ENCODE data around the gene GAST. TPM values are rescaled to one million over a fixed set of nuclear protein-coding genes. Genes with fewer than 3 reads are reported as not detected.

The GAST gene
- total RNA-seq, 4 donors from 2014 or later, result not detected

GRCh38 chr17:41734139-41734948 lies 22.2 kb downstream of the GAST start, which contains the start of gene HAP1:
Gene HAP1 (minus strand): TSS chr17:41734643. CDS start chr17:41734634, 9 bp downstream.
- peak within 1 kb of the TSS; percentile 38 to 42 (median 39) for H3K4me3 ChIP-seq (replicated peaks in 1 of 3)
- peaks cover 27 to 45% of the 10 kb centered on the region in 2 donors for H3K4me1 ChIP-seq
- no peaks in the 10 kb centered on the region for H3K9me3 ChIP-seq
- intact Hi-C loops (cut with DNase I), result loop anchor here (10.0 kb wide), 2 partner anchors 150 to 230 kb away; partner anchors contain the start of gene CNP
- TF ChIP-seq, protein P1, sequence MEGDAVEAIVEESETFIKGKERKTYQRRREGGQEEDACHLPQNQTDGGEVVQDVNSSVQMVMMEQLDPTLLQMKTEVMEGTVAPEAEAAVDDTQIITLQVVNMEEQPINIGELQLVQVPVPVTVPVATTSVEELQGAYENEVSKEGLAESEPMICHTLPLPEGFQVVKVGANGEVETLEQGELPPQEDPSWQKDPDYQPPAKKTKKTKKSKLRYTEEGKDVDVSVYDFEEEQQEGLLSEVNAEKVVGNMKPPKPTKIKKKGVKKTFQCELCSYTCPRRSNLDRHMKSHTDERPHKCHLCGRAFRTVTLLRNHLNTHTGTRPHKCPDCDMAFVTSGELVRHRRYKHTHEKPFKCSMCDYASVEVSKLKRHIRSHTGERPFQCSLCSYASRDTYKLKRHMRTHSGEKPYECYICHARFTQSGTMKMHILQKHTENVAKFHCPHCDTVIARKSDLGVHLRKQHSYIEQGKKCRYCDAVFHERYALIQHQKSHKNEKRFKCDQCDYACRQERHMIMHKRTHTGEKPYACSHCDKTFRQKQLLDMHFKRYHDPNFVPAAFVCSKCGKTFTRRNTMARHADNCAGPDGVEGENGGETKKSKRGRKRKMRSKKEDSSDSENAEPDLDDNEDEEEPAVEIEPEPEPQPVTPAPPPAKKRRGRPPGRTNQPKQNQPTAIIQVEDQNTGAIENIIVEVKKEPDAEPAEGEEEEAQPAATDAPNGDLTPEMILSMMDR (IDR thresholded peaks at IDR 0.05), result no peak
- TF ChIP-seq POLR2A (IDR thresholded peaks at IDR 0.05), result peak in 1 of 2 donors; percentile 96
- H3K27me3 ChIP-seq, result no peaks in the 10 kb centered on the region
- H3K27ac ChIP-seq, result peak within 1 kb of the TSS in 1 of 3 donors; percentile 8
- WGBS, 2 donors, result 0 to 1% methylated on average over 13 to 55 of the region's 77 CpGs
- H3K36me3 ChIP-seq, result no peaks in the 10 kb centered on the region
- peak; percentile 52 for DNase-seq

- peak overlapping the region in 1 of 3 donors; percentile 8 for H3K27ac ChIP-seq
- peak overlapping the region in 2 of 3 donors; percentile 38 to 39 for H3K4me3 ChIP-seq (replicated peaks in 1 of 3)
- intact Hi-C loops (cut with DNase I), result loop anchor here (10.0 kb wide), 2 partner anchors 150 to 230 kb away; partner anchors contain the start of gene CNP
- no peaks in the 10 kb centered on the region for H3K27me3 ChIP-seq
- whole genome bisulfite sequencing, 2 donors, result 2 to 6% methylated on average over 7 to 9 of the region's 23 CpGs
- H3K9me3 ChIP-seq, result no peaks in the 10 kb centered on the region
- DNase-seq, result peak; percentile 40 to 44
- peaks cover 27 to 51% of the 10 kb centered on the region in 2 donors for H3K4me1 ChIP-seq
- H3K36me3 ChIP-seq, result no peaks in the 10 kb centered on the region
- no peak for TF ChIP-seq POLR2A (IDR thresholded peaks at IDR 0.05)
- TF ChIP-seq, protein P1 (IDR thresholded peaks at IDR 0.05), result no peak
These were observed 22.8 kb downstream of the GAST start for GRCh38 chr17:41734949-41735313.

- Histone ChIP-seq H3K4me1 (peaks cover 27 to 55% of the 10 kb centered on the region in 2 donors), H3K27me3 (no peaks in the 10 kb centered on the region)
- whole genome bisulfite sequencing, 2 donors, result 85 to 93% methylated on average over 3 to 4 of the region's 4 CpGs
These were observed 23.6 kb downstream of the GAST start for GRCh38 chr17:41735744-41736143.

DNA sequence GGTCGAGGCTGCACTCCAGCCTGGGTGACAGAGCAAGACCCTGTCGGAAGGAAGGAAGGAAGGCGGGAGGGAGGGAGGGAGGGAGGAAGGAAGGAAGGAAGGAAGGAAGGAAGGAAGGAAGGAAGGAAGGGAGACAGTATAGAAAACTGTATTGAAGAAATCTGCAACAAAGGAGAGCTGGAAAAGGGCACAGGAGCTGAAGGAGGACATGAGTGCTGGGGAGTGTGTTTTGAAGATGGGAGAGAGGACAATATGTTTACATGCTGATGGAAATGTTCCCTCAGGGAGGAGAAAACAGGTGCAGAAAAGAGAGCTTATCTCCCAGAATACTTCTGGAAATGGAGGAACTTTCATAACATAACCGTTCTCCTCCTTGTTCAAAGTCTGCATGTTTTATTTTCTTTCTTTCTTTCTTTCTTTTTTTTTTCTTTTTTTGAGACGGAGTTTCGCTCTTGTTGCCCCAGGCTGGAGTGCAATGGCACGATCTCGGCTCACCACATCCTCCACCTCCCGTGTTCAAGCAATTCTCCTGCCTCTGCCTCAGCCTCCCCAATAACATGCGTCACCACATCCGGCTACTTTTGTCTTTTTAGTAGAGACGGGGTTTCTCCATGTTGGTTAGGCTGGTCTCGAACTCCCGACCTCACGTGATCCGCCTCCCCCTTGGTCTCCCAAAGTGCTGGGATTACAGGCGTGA lies 25.0 kb downstream of the GAST start:
- no peak for DNase-seq
- Histone ChIP-seq H3K27ac (no peak overlapping the region), H3K4me1 (peaks cover 27 to 55% of the 10 kb centered on the region in 2 donors), H3K9me3 (no peaks in the 10 kb centered on the region), H3K27me3 (no peaks in the 10 kb centered on the region), H3K36me3 (no peaks in the 10 kb centered on the region), H3K4me3 (replicated peaks in 1 of 3) (no peak overlapping the region)
- TF ChIP-seq POLR2A (IDR thresholded peaks at IDR 0.05), result no peak
- TF ChIP-seq, protein P1 (IDR thresholded peaks at IDR 0.05), result no peak
- intact Hi-C loops (cut with DNase I), result loop anchor here (2.0 to 10.0 kb wide), 3 partner anchors 66 to 228 kb away; partner anchors contain the start of gene CNP
- 73 to 82% methylated on average over 17 of the region's 17 CpGs for WGBS, 2 donors

More at GRCh38 chr17:41735744-41736143, 23.6 kb downstream of the GAST start:
- DNase-seq, result no peak
- no peaks in the 10 kb centered on the region for H3K9me3 ChIP-seq
- H3K36me3 ChIP-seq, result no peaks in the 10 kb centered on the region
- intact Hi-C loops (cut with DNase I), result loop anchor here (2.0 to 10.0 kb wide), 3 partner anchors 67 to 229 kb away; partner anchors contain the start of gene CNP
- H3K4me3 ChIP-seq (replicated peaks in 1 of 3), result no peak overlapping the region
- TF ChIP-seq, protein P1 (IDR thresholded peaks at IDR 0.05), result no peak
- no peak for TF ChIP-seq POLR2A (IDR thresholded peaks at IDR 0.05)
- H3K27ac ChIP-seq, result no peak overlapping the region
